Stimulated activated CD4-positive, alpha-beta T cell treated with anti-CD3 and anti-CD28 coated beads, Interleukin-2, amount 100 ng/mL, for 24 hours (primary cell): ENCODE measurements around the gene COL4A3.

ENCODE experiments used
- DNase-seq, 2 donors: peaks; one replicate each; pipeline ENCODE4 v3.0.0-alpha.2; 2020

COL4A3 gene

DNA sequence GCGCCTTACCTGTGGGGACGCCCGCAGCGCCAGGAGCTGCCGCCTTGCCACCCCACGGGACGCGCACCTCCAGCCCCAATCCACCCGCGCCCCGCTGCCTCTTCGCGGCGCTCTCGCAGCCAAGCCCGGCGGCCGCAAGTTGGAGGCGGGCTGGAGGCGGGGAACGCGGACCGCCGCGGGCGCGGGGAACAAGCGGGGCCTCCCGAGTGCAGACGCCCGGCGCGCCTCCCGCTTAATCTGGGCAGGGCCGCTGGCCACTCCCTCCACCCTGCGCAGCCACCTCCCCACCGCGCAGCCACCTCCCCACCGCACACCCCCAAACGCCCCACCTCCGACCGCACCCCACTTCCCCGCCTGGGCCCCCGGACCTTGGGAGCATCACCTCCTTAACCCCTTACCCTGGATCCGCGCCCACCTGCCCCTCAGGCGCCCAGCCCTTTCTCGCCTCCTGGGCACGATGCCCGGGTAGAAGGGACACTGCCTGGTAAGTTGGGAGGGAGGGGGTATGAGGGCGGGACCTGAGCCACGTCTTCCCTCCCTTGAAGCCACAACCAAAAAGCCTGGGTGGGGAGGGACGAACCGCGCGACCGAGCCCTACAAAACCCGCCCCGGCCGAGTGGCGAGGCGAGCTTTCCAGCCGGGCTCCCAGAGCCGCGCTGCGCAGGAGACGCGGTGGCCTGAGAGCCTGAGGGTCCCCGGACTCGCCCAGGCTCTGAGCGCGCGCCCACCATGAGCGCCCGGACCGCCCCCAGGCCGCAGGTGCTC, at the start of gene COL4A3, which contains the start of gene COL4A4:
Gene COL4A3, plus strand, starts transcription at position 627 of the 765 bp plus-strand sequence. Its CDS starts 103 bp downstream, at position 730.
Gene COL4A4, minus strand, starts transcription at position 208 of the 765 bp plus-strand sequence. CDS start 16,722 bp downstream, outside the sequence.
- DNase-seq = peak in 1 of 2 donors; percentile 42

DNA sequence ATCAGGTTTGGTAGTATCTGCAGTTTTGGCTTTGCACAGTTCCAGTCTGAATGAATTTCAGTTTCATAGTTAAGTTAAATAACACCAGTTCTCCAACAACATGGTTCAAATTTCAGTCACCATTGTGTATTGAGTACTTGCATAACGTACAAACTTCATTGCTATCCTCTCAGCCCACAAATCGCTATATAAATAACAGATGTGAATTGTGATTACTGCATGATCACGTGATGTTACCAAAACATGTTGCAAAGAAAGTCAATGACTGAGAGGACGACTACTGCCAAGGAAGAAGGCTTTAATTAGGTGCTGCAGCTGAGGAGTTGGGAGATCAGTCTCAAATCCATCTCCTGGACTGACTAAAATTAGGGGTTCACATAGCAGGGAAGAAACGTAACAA, 48.7 kb upstream of the COL4A3 start:
- no peak for DNase-seq

DNA sequence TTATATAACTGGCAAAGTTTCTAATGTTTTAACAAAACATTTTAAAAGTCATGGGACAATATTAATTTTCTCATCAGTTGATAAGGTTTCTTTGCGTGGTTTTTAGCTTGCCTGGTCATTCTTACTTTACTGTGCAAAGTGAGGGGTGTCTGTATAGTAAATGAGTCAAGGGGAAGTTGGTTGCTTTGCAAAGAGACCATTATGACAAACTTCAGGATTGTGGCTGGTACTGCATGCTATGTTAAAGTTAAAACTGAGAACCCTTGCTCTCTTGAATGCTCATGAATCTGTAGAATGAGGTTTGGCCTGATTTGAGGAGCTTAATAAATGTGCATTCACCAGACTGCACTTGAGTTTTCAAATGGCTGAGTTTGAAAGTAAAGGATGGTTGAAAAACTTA, 47.4 kb upstream of the COL4A3 start:
- DNase-seq = no peak

DNA sequence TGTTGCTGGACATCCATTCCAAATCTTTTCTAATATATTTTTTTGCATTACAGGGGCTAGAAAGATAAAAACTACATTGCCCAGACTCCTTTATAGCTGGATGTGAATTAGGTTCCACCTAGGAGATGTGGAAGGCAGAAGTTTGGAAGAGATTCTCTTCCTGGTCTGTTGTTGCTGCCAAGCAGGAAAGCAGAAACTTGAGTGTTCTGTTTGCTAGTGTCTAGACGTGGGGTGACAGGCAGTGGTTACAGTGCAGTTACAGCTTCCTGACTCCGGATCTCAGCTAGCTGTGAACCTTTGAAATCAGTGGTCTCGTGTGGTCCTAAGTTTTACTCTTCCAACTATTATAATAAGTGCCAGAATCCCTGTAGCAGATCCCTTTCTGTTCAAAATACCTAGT, 46.6 kb upstream of the COL4A3 start:
- DNase-seq = no peak

DNA sequence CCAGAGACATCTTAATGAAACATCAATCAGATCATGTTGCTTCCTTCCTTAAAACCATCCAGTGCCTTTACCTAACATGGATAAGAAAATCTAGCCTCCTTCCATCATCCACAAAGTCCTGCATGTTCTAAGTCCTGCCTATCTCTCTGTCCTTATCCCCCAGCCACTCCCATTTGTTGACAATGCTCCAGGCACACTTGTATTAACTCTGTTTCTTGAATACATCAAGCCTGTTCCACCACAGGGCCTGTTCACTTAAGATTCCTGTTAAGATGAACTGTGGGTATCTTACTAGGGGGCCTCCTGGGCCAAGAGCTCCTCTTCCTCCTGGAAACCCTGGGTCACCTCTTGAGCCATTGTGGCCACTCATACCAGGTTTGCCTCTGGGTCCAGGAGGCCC, 46.1 kb upstream of the COL4A3 start:
- DNase-seq = no peak

DNA sequence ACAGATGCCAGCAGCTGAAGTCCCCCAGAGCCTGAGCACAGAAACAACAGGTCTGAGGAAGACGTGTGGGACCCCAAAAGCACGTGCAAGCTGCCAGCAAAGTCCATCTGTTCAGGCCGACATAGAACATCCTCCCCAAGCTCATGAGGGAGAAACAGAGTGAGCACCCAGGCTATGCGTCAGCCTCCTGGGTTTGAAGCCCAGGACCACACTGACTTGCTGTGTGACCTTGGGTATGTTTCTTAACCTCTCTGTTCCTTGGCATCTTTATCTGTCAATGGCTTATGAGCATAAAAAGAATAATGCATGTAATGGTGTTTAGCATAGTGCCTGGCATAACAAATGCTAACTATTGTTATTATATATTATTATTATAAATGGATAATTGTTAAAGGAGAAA, 40.7 kb upstream of the COL4A3 start:
- DNase-seq = no peak

DNA sequence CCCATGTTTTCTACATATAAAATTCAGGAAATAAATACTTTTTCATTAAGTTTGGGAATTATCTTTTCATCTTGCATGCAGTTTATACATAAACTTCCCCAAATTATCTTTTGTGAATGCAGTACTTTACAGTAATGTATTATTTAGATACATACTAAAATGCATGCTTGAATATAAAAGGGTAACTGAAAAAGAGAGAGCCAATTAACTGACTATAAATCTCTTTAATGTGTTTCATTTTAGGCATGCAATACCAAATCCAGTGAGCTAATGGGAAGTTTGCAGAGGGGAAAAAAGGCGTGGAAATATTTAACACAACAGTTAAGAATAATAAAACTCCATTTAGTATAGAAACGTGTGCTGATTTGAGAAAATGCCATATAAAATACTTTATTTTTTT, 39.6 kb upstream of the COL4A3 start:
- DNase-seq = no peak

DNA sequence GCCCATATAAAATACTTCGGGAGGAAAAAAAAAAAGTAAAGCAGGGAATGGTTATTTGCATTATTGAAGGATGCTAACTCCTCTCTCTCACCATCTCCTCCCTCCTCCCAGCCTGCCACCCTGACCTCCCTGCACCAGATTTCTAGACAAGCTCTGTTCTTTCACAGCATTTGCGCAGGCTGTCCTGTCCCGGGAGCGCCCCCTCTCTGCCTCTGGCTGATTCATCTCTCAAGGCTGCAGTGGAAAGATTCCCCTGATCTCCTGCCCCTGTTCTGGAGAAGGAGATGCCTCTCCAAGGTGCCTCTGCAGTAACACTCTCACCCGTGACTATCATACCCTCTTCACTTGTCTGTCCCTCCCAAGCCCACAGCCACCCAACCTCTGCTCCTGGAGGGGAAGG, 38.9 kb upstream of the COL4A3 start:
- no peak for DNase-seq

DNA sequence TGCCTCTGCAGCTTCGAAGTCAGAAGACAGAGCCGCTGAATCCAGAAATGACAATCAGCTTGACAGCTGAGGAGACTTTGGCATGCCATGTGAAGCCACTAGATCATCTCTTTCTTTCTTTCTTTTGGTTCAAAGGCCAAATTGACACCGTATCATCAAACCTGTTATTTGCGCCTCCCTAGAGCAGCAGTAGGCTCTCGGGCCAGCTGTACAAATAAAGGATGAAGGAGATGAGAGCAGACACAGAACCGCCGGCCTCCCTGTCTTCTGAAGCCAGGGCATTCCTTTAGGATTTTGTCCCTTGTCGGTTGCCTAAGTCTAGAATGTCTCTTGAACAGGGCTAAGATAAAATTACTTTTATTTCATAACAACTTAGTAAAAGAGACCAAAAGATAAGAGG, 37.2 kb upstream of the COL4A3 start:
- no peak for DNase-seq

DNA sequence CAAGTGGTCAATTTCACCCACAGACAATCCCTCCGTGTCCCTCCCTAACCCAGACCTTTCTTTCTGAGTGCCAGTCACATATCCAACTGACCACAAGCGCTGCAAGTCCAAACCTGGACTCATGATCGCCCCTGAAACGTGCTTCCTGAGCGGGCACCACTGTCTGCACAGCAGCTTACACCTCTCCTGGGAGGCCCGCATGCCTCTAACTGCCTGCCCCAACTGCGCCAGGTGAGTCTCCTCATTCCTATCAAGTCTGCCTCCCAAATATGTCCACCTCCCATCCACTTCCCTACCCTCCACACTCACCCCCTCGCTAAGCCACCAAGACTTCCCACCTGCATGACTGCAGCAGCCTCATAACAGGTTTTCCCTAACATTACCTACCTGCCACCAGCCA, 33.8 kb upstream of the COL4A3 start:
- DNase-seq = no peak

DNA sequence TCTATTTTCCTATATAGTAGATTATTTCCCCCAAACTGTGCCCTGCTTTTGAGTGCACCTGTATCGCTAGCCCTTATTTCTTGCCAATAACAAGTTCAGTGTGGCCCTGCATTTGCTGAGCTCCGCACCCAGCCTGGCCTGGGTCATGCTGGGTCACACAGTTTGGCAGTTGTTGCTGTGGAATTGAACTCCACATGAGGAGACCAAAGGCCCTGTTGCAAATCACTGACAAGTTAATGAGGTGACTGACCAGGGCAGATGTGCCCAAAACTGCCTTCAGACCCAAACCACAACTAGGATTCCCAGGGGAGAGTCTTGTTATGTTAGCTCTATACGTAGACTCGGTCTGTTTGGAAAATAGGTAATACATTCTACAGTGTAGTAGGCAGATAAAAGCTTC, 31.4 kb upstream of the COL4A3 start:
- DNase-seq = no peak

DNA sequence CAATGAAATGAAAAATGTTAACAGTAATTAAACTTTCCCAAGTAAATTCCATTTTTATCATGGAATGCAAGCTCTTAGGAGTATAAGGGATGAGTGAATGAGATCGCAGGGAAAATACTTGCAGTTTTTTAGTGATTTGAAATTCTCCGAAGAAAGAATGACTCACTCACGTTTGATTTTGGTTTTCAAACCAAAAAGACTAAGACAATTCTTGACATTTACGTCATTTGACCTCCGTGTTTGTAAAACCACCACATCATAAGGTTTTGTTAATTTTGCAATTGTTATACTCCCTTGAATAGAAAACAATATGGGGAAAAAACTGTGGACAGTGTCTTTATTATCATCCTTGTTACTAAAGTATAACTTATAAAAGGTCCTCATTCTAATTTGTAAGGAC, 29.8 kb upstream of the COL4A3 start:
- no peak for DNase-seq

DNA sequence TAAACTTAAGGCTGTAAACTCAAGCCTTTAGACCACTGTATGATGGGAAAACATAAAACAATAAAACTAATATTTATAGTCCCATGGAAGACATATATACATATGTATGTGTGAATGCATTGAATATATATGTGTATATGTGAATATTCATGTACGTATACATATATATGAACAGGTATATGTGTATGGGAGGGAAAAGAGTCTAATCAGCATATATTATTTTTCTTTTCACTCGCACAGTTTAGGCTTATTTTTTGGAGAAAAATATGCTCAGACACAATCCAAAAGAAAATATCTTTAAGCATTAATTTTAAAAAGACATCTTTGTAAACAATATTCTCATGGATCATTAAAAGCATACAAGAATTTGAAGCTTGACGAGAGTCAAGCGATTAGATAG, 23.1 kb upstream of the COL4A3 start:
- no peak for DNase-seq

DNA sequence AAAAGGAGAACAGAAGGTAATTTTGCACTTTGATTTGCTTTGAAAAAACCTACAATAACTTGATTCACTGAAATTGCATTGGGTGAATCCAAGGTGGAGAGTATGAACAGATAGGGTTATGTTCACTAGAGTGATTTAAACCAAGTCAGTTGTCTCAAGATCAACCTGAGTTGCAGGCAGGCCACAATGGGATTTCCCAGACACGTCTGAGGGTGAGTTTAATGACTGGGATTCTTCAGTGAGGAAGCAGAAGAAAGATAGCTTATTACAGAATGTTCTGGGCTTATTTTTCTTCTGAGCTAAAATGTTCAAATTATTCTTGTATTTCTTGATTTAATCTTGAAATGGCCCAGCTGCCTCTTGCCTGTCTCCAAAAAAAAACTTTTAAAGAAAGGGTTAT, 20.5 kb upstream of the COL4A3 start:
- no peak for DNase-seq

DNA sequence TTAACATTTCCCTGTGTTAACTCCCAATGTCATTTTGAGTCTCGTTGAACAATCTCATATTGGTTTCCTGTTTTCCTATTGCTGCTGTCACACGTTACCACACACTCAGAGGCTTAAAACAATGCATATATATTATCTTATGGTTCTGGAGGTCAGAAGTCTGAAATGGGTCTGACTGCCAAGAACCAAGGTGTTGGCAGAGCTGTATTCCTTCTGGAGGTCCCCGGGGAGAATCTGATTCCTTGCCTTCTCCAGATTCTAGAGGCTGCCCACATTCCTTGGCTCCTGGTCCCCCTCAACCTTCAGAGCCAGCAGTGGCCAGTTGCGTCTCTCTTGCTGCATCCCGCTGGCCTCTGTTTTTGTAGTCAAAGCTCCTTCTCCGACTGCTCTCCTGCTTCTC, 18.0 kb upstream of the COL4A3 start:
- no peak for DNase-seq

DNA sequence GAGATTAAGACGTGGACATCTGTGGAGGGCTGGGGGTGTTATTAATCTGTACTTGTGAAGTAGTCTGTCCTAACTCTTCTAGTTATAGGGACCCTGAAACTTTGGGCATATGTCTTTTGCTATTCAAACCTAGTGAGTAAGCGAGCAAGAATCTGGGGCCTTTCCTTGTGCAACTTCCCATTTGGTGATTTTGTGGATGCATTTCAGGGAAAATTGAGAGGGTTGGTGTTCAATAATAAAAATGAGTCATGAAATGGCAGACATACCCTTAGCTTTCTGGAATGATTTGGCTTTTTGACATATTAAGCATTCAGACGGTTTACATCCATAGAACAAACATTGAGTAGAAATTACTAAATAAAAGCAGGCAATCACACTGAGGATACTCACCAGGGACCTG, 17.4 kb upstream of the COL4A3 start:
- DNase-seq = no peak

DNA sequence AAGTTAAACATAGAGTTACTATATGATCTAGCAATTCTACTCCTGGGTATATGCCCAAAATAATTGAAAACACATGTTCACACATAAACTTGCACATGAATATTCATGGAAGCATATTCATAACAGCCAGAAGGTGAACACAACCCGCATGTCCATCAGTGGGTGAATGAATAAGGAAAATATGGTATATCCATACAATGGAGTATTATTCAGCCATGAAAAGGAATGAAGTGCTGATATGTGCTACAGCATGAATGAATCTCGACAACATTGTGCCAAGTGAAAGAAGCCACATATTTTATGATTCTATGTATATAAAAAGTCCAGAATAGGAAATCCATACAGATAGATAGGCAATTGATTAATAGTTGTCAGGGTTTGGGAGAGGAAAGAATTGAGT, 16.3 kb upstream of the COL4A3 start:
- DNase-seq = no peak

DNA sequence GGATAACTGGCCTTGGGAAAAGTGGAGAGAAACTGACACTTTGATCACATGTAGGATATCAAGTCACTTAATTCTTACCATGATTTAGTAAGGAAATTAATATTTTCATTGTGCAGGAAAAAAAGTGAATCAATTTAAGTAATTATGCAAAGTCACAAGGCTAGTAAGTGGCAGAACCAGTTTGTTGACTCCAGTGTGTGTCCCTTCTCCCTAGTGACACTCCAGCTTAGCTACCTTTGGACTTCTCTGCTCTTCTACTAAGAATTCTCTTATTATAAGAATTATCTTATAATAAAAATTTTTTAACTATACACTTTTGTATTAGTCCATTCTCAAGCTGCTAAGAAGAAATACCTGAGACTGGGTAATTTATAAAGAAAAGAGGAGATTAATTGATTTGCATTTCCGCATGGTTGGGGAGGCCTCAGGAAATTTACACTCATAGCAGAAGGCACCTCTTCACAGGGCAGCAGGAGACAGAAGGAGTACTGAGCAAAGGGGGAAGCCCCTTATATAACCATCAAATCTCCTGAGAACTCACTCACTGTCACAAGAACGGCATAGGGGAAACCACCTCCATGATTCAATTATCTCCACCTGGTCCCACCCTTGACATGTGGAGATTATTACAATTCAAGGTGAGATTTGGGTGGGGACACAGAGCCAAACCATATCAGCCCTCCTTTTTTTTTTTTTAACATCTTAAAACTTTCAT, 14.0 kb upstream of the COL4A3 start:
- no peak for DNase-seq

DNA sequence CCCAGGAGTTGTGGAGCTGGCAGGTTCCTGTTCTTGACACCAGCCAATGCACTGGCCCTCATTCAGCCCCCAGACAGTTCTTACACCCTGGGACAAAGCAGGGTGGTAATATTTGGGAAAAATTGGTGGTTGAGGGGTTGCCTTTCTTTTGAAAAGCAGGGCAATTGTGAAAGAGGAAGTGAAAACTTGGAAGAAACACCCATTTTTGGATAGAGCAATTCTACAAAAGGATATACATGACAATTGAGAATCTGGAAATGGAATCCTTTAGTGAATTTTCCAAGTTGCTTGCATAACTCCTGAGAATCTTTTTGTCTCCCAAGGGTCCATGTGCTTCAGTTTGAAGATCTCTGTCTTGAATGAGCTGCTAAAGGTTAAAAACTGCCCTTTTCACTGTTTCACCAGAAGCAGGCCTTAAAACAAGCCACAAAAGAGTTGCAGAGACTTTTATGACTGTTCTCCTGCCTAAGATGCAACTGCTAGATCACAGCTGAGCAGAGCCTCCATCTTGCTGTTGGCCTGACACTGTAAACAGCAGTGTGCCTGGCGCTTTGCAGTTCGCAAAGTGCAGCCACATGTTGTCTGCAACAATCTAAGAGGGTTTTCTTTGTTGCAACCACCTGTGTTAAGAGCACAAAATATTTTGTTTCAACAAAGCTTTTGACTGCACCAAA, 12.2 kb upstream of the COL4A3 start:
- DNase-seq = no peak

DNA sequence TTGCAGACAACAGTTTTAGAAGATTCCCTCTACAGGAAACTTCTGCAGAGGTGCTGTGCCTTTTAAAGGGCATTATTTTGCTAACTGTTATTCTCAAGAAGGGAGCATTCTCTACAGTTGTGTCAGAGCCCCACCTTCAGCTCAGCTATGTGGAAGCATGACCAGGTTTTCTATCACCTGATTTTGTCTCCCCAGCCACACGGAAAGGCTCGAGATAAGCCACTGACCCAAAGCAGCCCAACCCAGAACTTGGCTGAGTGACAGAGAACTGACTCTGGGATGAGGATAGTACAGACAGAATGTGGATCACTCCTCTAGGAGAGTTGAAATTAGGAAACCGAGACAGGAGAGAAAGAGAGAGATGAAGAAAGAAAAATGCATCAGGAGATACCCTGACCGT, 11.1 kb upstream of the COL4A3 start:
- DNase-seq = no peak

DNA sequence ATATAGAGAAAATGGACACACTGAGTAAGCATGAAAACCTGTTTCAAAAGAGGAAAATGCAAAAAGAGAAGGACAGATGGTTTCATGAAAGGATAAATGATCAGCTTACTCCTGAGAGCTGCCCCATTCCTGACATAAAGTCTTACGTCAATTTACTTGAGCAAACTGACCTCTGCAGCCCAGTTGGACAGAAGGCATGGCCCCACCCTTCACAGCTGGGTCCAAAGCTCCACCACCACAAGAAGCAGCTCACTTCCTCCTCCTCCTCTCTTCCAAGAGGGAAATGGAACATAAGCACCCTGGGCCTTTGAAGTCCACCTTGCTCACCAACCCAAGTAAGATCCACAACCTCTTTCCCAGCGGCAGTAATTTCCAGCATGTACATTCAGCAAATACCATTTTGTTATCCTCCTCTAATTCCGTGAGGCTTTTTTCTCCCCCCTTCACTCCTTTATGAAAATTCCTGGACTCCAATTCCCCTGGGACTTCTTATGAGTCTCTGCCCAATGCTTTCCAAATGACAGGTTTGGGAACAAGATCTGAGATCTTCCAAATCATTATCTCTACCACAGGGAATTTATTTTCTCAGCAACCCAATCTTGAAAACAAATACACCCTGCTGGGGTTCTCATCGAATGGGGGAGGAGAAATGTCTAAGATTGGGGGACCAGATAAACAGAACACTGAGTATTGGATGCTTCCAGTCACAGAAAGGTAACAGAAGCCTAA, 10.5 kb upstream of the COL4A3 start:
- no peak for DNase-seq

DNA sequence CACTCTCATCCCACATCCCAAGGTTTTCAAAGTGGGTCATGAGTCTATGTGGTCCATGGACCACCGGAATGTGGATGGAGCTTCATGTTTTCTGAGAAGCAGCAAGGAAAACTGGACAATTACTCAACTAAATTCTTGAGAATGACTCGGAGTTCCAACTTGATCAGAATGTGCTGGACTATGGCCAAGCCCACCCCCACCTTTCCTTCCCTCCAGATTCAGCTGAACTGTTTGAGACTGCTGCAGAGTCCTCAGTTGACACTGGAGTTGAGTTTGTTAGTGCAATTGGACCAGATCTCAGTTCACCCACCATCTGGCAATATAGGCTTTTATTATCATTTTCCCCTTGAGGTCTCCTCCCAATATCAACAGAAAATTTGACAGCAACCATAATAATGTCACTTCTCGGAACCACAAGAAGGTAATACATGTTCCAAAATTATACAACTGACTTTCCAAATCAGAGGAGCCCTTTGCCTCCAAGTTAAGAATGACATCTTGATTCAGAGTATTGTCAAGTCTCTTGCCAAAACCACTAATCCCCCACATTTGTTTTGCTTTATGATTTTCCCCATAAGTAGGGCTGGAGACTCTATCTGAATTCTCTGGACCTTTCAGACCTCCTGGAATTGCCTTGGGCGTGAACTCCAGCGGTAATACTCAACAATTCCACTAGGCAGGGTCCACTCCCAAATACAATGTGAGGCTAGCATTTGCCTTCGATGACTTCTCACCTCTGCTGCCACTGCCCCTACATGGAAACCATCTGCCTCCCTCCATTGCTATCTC, 9.2 kb upstream of the COL4A3 start:
- DNase-seq = no peak
